B cell (primary cell): ENCODE measurements around the gene GRID1. TPM values are rescaled to one million over a fixed set of nuclear protein-coding genes. Genes with fewer than 3 reads are reported as not detected.

Source experiments
- ATAC-seq: fragments of 200-7000 bp; cut with Tn5 transposase; one replicate; pipeline ENCODE4 v1.10.0; 2021; ENCODE audit warnings: low read depth, mild to moderate bottlenecking, moderate number of reproducible peaks, moderate library complexity
- CTCF ChIA-PET: fragments of 350-600 bp; sonication (Branson Sonifier 250); formaldehyde crosslinking; loops from one replicate; lab custom pipeline; 2021; ENCODE audit warnings: antibody characterized with exemption, inconsistent platforms; lab: Charles Lee
- POLR2A ChIA-PET: fragments of 350-600 bp; sonication (Branson Sonifier 250); formaldehyde crosslinking; loops from one replicate; lab custom pipeline; 2021; ENCODE audit warnings: antibody characterized with exemption; lab: Charles Lee
- DNase-seq: peaks from one replicate; pipeline ENCODE4 v3.0.0; 2013
- H2AFZ ChIP-seq: 2 replicates; pipeline ENCODE4 v1.6.1; 2012; ENCODE audit warnings: mild to moderate bottlenecking, low read depth, low read length; ENCODE audit not compliant: insufficient read depth, poor library complexity, severe bottlenecking
- H3K27ac ChIP-seq, 2 donors: 1 replicate in 1 of 2; 2 replicates in 1 of 2; pipeline ENCODE4 v1.5.1; 2012 to 2013; ENCODE audit warnings: low read length in 2 of 2, mild to moderate bottlenecking in 2 of 2, moderate library complexity in 1 of 2
- H3K27me3 ChIP-seq, 4 experiments: fragments of 200-600 bp in 1 of 4; sonication (generic) in 1 of 4; replicated peaks in 1 of 4; 1 replicate in 2 of 4; 2 replicates in 2 of 4; pipeline versions ENCODE4 v1.6.1 to v1.7.0; 2013 to 2016; ENCODE audit warnings: low read length in 3 of 4, mild to moderate bottlenecking in 2 of 4, mixed read lengths in 1 of 4, moderate library complexity in 1 of 4; ENCODE audit not compliant: insufficient read depth in 4 of 4, control insufficient read depth in 3 of 4; ENCODE audit errors: control extremely low read depth in 1 of 4
- H3K36me3 ChIP-seq, 2 experiments: replicated peaks in 1 of 2; 1 replicate in 1 of 2; 2 replicates in 1 of 2; pipeline versions ENCODE4 v1.6.1 to v1.7.1; 2013; ENCODE audit warnings: low read length in 1 of 2; ENCODE audit not compliant: insufficient read depth in 2 of 2, control insufficient read depth in 1 of 2; ENCODE audit errors: control extremely low read depth in 1 of 2, extremely low read depth in 1 of 2
- H3K4me1 ChIP-seq, 2 donors: fragments of 200-600 bp in 1 of 2; sonication (generic) in 1 of 2; 1 replicate in 1 of 2; 2 replicates in 1 of 2; pipeline versions ENCODE4 v1.5.1 to v1.6.1; 2013 to 2017; ENCODE audit warnings: low read length in 2 of 2; ENCODE audit not compliant: control insufficient read depth in 2 of 2, insufficient read depth in 2 of 2
- H3K4me2 ChIP-seq: replicated peaks from 2 replicates; pipeline ENCODE3; 2012; ENCODE audit warnings: mild to moderate bottlenecking, low read depth, low read length; ENCODE audit not compliant: poor library complexity, severe bottlenecking
- H3K4me3 ChIP-seq, 5 experiments: fragments of 200-600 bp in 1 of 5; sonication (generic) in 1 of 5; 1 replicate in 3 of 5; 2 replicates in 2 of 5; pipeline versions ENCODE4 v1.5.1 to v1.7.0; 2011 to 2016; ENCODE audit warnings: low read length in 4 of 5, mild to moderate bottlenecking in 4 of 5, low read depth in 2 of 5, control low read depth in 1 of 5, moderate library complexity in 1 of 5; ENCODE audit not compliant: insufficient read depth in 1 of 5; ENCODE audit errors: control extremely low read depth in 1 of 5, extremely low read depth in 1 of 5
- H3K79me2 ChIP-seq: fragments of 200-600 bp; sonication (generic); one replicate; pipeline ENCODE4 v1.6.0; 2016; ENCODE audit warnings: low read length; ENCODE audit not compliant: control insufficient read depth, insufficient read depth
- H3K9ac ChIP-seq: fragments of 200-600 bp; sonication (generic); 2 replicates; pipeline ENCODE4 v1.6.1; 2017; ENCODE audit warnings: mild to moderate bottlenecking, low read length, moderate library complexity
- H3K9me3 ChIP-seq, 3 donors: one replicate each; pipeline versions ENCODE4 v1.6.1 to v1.7.1; 2013; ENCODE audit warnings: low read length in 2 of 3; ENCODE audit not compliant: control insufficient read depth in 2 of 3, insufficient read depth in 1 of 3; ENCODE audit errors: control extremely low read depth in 1 of 3
- H4K20me1 ChIP-seq: 2 replicates; pipeline ENCODE4 v1.6.0; 2012; ENCODE audit warnings: mild to moderate bottlenecking, low read length; ENCODE audit not compliant: insufficient read depth, control insufficient read depth, poor library complexity, severe bottlenecking
- H3K27ac Mint-ChIP-seq: one replicate; pipeline ENCODE4 v1.8.0; 2021; ENCODE audit warnings: mixed read lengths
- H3K27me3 Mint-ChIP-seq: one replicate; pipeline ENCODE4 v1.8.0; 2021; ENCODE audit warnings: mixed read lengths
- H3K4me1 Mint-ChIP-seq: one replicate; pipeline ENCODE4 v1.8.0; 2021; ENCODE audit warnings: mixed read lengths
- H3K4me3 Mint-ChIP-seq: one replicate; pipeline ENCODE4 v1.8.0; 2021; ENCODE audit warnings: mixed read lengths
- H3K9me3 Mint-ChIP-seq: one replicate; pipeline ENCODE4 v1.8.0; 2022; ENCODE audit warnings: mixed read lengths; ENCODE audit not compliant: insufficient read depth
- EZH2 ChIP-seq: IDR thresholded peaks from 2 replicates; pipeline ENCODE4 v1.6.1; 2012; ENCODE audit warnings: borderline replicate concordance, low read depth, mild to moderate bottlenecking, moderate library complexity, low read length; ENCODE audit not compliant: insufficient read depth, poor library complexity, severe bottlenecking
- WGBS: methylation state at CpG from one replicate; pipeline ENCODE4 v1.1.5; 2013; ENCODE audit warnings: missing lambda C conversion rate; ENCODE audit not compliant: insufficient coverage; 5-methylcytosine and 5-hydroxymethylcytosine counted together
- intact Hi-C: fragments of 100-400 bp; cut with micrococcal nuclease; formaldehyde crosslinking; loops from one replicate; pipeline ENCODE4 v1.10.0; 2022
- polyA plus RNA-seq: library from polyadenylated mRNA; depleted of rRNA; stranded (reverse); fragments of >200 nt; gene quantifications from 2 replicates; pipeline ENCODE4 v1.2.3, GENCODE V29; 2012
- total RNA-seq, 2 donors: library from RNA; stranded (reverse); fragments of 120-200 nt in 1 of 2; gene quantifications; 1 replicate in 1 of 2; 2 replicates in 1 of 2; pipeline versions ENCODE4 v1.2.3 to v1.2.4, GENCODE V29; 2013 to 2022
- TF ChIP-seq, protein P1 (sequence below): fragments of 200-600 bp; IDR thresholded peaks from one replicate; pipeline ENCODE4 v1.8.0; 2022; ENCODE audit warnings: antibody characterized with exemption, mild to moderate bottlenecking

GRID1 gene
- total and polyA plus RNA-seq, 2 donors (not counting 1 experiment from before 2014, with no cell fraction given): not detected

DNA sequence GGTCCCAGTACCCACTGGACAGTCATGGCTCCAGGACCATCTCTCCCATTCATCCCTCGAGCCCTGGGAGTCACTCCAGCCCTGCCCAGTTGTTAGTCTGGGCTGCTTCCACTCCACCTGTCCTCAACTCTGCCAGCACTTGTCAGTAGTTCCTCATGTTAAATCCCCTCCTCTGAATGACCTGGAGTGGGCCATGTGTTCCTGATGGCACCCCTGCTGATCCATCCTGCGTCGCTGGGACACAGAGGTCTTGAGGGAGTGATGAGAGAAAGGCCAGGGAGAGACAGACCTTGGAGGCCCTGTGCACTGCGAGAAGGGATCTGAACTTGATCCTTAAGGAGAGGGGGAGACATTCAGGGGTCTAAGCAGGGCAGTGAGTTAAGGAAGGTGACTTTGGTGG is 174.9 kb downstream of the GRID1 start:
- ATAC-seq (no peak), DNase-seq (no peak)
- no peak overlapping the region for H3K4me3 Mint-ChIP-seq
- WGBS: 84% methylated on average over 4 of the region's 4 CpGs
- Histone ChIP-seq H3K9me3 (no peaks in the 10 kb centered on the region), H4K20me1 (no peaks in the 10 kb centered on the region), H3K4me1 (no peaks in the 10 kb centered on the region), H3K27ac (no peak overlapping the region), H3K36me3 (no peaks in the 10 kb centered on the region), H3K4me2 (no peak overlapping the region), H3K79me2 (no peaks in the 10 kb centered on the region), H3K27me3 (peaks cover 0 to 3% (median 0%) of the 10 kb centered on the region in 4 experiments), H2AFZ (no peak overlapping the region), H3K9ac (no peak overlapping the region), H3K4me3 (no peak overlapping the region)
- H3K27ac Mint-ChIP-seq: no peak overlapping the region
- peaks cover 34% of the 10 kb centered on the region for H3K27me3 Mint-ChIP-seq
- H3K4me1 Mint-ChIP-seq: no peaks in the 10 kb centered on the region
- no peaks in the 10 kb centered on the region for H3K9me3 Mint-ChIP-seq
- no peak for TF ChIP-seq EZH2
- TF ChIP-seq, protein P1, sequence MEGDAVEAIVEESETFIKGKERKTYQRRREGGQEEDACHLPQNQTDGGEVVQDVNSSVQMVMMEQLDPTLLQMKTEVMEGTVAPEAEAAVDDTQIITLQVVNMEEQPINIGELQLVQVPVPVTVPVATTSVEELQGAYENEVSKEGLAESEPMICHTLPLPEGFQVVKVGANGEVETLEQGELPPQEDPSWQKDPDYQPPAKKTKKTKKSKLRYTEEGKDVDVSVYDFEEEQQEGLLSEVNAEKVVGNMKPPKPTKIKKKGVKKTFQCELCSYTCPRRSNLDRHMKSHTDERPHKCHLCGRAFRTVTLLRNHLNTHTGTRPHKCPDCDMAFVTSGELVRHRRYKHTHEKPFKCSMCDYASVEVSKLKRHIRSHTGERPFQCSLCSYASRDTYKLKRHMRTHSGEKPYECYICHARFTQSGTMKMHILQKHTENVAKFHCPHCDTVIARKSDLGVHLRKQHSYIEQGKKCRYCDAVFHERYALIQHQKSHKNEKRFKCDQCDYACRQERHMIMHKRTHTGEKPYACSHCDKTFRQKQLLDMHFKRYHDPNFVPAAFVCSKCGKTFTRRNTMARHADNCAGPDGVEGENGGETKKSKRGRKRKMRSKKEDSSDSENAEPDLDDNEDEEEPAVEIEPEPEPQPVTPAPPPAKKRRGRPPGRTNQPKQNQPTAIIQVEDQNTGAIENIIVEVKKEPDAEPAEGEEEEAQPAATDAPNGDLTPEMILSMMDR: no peak
- POLR2A ChIA-PET: no interaction called here
- intact Hi-C loops: no loop called here
- CTCF ChIA-PET: no interaction called here

DNA sequence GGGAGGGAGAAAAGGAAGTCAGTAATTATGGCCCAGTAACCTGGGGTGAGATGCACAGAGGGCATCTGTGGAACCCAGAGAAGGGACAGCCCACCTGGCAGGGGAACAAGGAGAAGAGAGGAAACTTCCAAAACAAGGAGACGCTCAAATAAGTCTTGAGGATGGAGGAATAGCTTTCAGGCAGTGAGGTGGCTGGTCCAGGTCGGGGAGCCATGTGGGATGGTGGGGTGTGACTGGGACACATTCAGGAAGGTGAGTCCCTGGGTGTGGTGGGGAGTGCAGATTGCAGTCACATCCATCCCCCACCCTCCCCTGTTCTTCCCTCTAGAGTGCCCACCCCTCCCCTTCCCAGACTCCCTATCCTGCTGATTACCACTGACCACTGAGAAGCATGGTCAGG is 175.4 kb downstream of the GRID1 start:
- 100% methylated on average over 1 of the region's 2 CpGs for WGBS

More for the DNA sequence above, 175.4 kb downstream of the GRID1 start:
- Mint-ChIP-seq H3K9me3 (no peaks in the 10 kb centered on the region), H3K27me3 (peaks cover 36% of the 10 kb centered on the region), H3K27ac (no peak overlapping the region), H3K4me3 (no peak overlapping the region), H3K4me1 (no peaks in the 10 kb centered on the region)
- TF ChIP-seq, protein P1: no peak
- TF ChIP-seq EZH2: no peak
- POLR2A ChIA-PET: no interaction called here
- CTCF ChIA-PET: no interaction called here
- Histone ChIP-seq H2AFZ (no peak overlapping the region), H3K4me2 (no peak overlapping the region), H3K36me3 (no peaks in the 10 kb centered on the region), H3K79me2 (no peaks in the 10 kb centered on the region), H4K20me1 (no peaks in the 10 kb centered on the region), H3K9ac (no peak overlapping the region), H3K4me1 (no peaks in the 10 kb centered on the region), H3K4me3 (no peak overlapping the region), H3K27ac (no peak overlapping the region), H3K9me3 (no peaks in the 10 kb centered on the region), H3K27me3 (peaks cover 0 to 3% (median 0%) of the 10 kb centered on the region in 4 experiments)
- no peak for DNase-seq
- intact Hi-C loops: no loop called here
- no peak for ATAC-seq
